GM18505 (cell line): ENCODE data around the gene SYT1.

Experiments used
- ATAC-seq: cut with Tn5 transposase; IDR thresholded peaks from one replicate; pipeline ENCODE4 v1.9.1; 2021; ENCODE audit not compliant: unreplicated experiment
- POLR2A ChIP-seq: IDR thresholded peaks from 4 replicates; pipeline ENCODE4 v1.6.1; 2011; ENCODE audit warnings: borderline replicate concordance; ENCODE audit not compliant: insufficient read depth, insufficient read length; ENCODE audit errors: extremely low read depth

SYT1 gene

GRCh38 chr12:79351251-79351650 lies 486.7 kb downstream of the SYT1 start:
- ATAC-seq = no peak
- no peak for TF ChIP-seq POLR2A

DNA sequence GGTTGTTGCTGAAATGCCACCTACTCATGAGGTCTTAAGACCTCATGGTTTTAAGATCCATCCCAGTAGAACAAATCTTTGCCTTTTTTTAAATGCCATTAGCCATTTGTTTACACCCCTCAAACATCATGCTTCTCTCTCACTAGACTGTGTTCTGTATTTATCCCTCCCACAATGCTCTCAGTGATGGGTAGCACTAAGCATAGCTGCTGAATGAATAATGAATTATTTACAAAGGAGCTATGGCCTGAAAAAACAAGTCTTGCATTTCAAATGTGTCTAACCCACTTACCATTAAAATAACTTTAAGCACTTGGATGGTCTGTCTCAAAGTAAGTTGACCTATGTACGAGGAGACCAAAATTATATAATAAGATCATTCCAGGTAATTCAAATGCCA lies 491.6 kb downstream of the SYT1 start:
- ATAC-seq = no peak
- TF ChIP-seq POLR2A = no peak

- ATAC-seq = no peak
- no peak for TF ChIP-seq POLR2A
Measured at GRCh38 chr12:79357048-79357447, 492.5 kb downstream of the SYT1 start.

DNA sequence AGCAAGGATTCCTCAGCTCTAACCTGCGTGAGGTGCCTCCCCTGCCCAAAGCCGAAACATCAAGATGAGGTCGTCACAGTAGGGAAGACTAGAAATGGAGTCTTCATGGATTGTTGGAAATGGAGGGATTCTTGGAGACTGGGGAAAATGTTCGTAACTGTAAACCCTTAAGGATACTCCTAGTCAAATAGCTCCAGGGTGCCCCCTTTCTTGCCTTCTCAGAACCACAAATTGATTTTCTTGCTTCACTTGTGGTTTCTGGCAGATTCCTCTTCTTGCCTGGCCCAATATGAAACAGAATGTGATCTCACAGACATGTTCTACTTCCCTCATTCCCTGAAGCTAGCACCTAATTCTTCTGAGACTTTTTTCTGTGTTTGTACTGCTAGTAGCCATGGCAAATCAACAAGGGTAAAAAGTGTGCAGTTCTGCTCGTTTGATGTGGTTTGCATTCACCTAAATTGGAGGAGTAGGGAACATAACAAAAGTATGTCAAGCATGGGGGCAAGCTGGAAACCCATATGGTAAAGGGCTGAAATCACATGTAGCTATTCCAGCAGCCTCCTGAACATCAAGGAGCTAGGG lies 494.2 kb downstream of the SYT1 start:
- ATAC-seq = no peak
- TF ChIP-seq POLR2A = no peak

GRCh38 chr12:79360286-79360685 lies 495.7 kb downstream of the SYT1 start:
- no peak for TF ChIP-seq POLR2A
- ATAC-seq = no peak

GRCh38 chr12:79360936-79361335 lies 496.4 kb downstream of the SYT1 start:
- ATAC-seq = no peak
- no peak for TF ChIP-seq POLR2A

GRCh38 chr12:79364197-79364596 lies 499.6 kb downstream of the SYT1 start:
- TF ChIP-seq POLR2A = no peak
- ATAC-seq = no peak

GRCh38 chr12:79366374-79366773 lies 501.8 kb downstream of the SYT1 start:
- TF ChIP-seq POLR2A = no peak
- ATAC-seq = no peak

- no peak for ATAC-seq
- no peak for TF ChIP-seq POLR2A
Measured at GRCh38 chr12:79367032-79367589, 502.5 kb downstream of the SYT1 start.

DNA sequence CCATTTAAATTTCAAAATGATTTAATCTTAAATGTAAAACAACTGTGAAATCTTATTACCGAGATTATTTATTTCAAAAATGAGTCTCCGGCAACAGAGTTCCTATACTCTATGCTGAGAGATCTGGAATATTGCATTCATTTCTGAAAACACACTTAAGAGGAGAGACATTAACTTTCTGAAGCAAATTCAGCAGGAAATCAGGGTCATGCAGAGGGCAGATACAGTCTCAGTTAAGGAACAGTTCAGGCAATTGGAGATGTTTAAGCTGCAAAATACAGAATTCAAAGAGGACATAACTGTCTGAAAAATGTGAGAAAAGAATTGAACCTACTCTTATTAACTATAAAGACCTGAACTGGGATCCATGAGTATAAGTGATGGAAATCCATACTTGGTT lies 505.4 kb downstream of the SYT1 start:
- TF ChIP-seq POLR2A = no peak
- ATAC-seq = no peak

- no peak for TF ChIP-seq POLR2A
- no peak for ATAC-seq
Measured at GRCh38 chr12:79371226-79371625, 506.7 kb downstream of the SYT1 start.

DNA sequence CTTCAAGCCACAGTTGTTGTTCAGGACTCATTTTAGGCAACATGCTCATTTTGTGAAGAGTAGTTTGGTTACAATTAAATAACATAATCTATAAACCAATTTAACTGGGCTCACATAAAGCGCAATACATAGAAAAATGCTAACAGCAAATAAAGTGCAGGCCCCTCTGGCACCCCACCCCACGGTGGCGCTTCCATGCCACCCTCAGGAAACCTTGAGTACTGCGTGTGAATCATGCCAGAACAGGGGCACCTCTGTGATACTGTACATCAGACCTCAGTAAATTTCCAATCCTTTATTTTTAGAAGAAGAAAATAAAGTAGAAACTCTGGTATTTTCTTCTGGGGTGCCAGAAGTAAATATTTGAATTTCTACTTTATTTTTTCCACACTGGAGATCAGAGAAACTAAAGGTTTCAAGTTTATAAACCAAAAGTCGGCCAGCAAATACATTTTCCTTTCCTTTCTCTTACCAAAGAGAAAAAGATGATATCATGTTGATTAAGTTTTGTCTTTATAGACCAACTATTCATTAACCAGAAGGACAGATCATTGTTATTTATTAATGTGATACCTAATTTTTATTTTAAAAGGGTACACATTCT lies 509.4 kb downstream of the SYT1 start:
- TF ChIP-seq POLR2A = no peak
- peak; percentile 91 for ATAC-seq

- no peak for TF ChIP-seq POLR2A
- no peak for ATAC-seq
Measured at GRCh38 chr12:79374545-79374944, 510.0 kb downstream of the SYT1 start.

- no peak for ATAC-seq
- no peak for TF ChIP-seq POLR2A
Measured at GRCh38 chr12:79375050-79375449, 510.5 kb downstream of the SYT1 start.

DNA sequence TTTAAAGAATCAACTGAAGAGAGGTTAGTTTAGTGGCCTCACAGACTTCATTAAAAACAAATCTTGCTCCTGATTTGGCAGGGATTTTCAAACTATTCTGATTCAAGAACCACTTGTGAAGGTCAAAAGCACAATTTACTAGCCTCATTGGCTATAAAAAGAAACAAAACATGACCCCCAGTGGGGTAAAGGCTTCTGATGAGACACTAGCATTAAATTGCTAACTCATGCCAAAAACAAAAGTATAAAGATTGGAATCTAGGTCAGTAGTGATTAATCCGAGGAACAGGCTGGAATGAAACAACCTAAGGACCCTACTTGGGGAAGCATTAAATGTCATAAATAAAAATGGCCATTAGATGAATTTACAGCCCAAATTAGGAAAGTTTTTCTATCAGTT lies 513.9 kb downstream of the SYT1 start:
- no peak for TF ChIP-seq POLR2A
- no peak for ATAC-seq

GRCh38 chr12:79380402-79380801 lies 515.8 kb downstream of the SYT1 start:
- TF ChIP-seq POLR2A = no peak
- ATAC-seq = no peak
